Erythroblast (primary cell): Measurements from ENCODE around the gene PTPRD.
A peak's percentile ranks its signal among the peaks of the same experiment; 100 is the strongest.

ENCODE experiments used
- DNase-seq, 2 experiments: peaks; one replicate each; lab custom pipeline; 2025; lab: John Stamatoyannopoulos, UW
- GATA1 ChIP-seq: IDR thresholded peaks from 2 replicates; pipeline ENCODE4 v1.6.1; 2011; ENCODE audit warnings: low read depth, mild to moderate bottlenecking, control low read depth, low read length, moderate library complexity
- POLR2A ChIP-seq: IDR thresholded peaks from 2 replicates; pipeline ENCODE4 v1.6.1; 2011; ENCODE audit warnings: mild to moderate bottlenecking, low read length

Gene PTPRD

DNA sequence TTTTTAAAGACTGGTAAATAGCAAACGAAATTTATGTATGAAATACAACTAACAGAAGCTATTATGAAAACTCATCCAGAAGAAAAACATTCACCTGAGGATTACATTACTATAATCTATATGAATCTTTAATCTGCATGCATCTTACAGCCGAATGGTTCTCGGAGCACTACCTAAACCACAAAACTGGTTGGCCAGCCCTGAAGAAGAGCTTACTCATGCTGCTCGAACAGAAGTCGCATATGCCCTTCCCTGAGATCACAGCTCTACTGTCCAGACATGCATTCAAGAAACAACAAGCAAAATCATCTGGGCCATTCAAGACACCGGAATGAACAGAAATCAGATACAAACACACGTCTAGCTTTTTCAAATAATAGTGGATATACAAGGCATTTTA lies 1882.2 kb downstream of the PTPRD start:
- no peak for DNase-seq
- TF ChIP-seq GATA1 (no peak), POLR2A (no peak)

DNA sequence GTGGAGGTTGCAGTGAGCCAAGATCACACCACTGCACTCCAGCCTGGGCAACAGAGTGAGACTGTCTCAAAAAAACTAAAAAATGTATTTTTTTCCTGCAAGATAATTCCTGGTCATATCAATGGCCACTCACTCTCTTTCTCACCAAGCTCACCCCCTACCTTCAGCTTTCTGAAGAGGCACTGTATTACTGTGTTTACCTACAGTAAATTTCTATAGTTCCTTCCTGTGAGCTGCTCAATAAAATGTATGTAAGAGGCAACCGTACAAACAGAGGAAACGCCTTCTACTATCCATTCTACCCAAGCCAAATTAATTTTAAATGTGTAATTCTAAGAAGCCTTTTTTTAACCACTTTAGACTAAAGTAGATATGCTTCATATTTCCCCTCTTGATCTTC lies 1883.9 kb downstream of the PTPRD start:
- TF ChIP-seq GATA1 (no peak), POLR2A (no peak)
- no peak for DNase-seq

DNA sequence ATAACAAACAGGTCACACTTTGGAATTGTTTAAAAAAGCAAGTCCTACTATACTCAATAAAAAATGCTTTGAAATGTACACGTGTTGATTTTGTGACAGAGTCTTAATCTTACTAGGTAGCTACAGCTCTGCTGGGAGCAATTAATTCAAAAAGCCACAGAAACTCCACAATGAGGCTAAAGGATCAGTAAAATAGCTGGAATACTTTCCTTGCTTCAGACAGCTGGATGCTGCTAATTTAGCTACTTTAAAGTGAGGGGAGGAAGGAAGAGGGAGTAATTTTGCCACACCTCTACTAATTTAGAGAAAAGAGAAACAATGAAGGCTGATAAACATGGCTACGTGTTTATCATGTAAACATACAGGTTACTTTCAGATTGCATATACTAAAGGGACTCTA lies 1885.6 kb downstream of the PTPRD start:
- TF ChIP-seq POLR2A (no peak), GATA1 (no peak)
- no peak for DNase-seq

DNA sequence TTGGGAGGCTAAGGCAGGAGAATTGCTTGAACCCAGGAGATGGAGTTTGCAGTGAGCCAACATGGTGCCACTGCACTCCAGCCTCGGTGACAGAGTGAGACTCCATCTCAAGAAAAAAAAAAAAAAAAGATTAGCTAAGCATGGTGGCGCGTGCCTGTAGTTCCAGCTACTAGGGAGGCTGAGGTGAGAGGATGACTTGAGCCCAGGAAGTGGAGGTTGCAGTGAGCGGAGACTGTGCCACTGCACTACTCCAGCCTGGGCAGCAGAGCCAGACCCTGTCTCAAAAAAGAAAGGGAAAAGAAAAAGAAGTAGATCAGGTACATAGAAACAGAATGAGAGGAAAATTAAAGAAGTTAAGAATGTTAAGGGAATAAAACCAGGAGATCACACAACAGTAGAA lies 1886.1 kb downstream of the PTPRD start:
- no peak for DNase-seq
- TF ChIP-seq GATA1 (no peak), POLR2A (no peak)

DNA sequence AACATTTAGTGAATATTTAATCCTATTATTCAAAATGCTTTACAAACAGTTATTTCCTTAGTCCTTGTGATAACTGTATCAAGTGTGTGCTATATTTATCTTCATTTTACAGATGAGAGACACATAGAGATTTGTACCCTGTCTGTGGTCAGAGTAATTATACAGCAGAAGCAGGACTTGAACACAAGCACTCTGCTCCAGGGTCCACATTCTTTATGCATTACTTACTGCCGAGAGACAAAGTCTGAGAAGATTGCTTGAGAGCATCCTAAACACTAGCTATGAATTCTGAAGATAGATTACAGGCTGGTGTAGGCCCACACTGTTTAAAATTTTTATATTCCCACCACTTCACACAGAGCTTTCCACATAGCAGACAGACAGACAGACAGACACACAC lies 1887.2 kb downstream of the PTPRD start:
- TF ChIP-seq GATA1: no peak
- TF ChIP-seq POLR2A: no peak
- no peak for DNase-seq

DNA sequence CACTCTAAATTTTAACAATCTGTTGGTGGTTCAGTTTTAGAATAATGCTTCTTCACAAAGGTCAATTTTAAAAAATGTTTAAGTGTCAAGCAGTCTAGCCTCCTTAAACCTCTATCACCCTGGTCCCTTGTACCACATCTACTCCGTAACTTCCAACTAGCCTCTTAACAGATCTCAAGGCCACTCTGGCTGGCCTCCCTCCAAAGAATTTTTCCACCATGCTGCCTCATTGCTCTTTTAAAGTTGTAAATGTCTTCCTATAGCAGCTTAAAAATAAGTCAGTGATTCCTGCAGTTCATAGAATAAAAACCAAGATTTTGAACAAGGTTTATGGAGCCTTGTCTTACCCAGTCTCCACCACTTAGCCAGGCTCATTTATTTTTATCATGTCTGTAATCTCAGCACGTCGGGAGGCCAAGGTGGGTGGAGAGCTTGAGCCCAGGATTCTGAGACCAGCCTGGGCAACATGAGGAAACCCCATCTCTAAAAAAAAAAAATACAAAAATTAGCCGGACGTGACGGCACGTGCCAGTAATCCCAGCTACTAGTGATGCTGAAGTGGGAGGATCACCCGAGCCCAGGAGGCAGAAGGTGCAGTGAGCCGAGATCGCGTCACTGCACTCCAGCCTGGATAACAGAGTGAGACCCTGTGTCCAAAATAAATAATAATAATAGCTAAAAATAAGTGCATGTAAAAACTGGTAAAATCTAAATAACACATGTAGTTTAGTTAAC lies 1888.4 kb downstream of the PTPRD start:
- TF ChIP-seq POLR2A (no peak), GATA1 (no peak)
- DNase-seq: no peak

DNA sequence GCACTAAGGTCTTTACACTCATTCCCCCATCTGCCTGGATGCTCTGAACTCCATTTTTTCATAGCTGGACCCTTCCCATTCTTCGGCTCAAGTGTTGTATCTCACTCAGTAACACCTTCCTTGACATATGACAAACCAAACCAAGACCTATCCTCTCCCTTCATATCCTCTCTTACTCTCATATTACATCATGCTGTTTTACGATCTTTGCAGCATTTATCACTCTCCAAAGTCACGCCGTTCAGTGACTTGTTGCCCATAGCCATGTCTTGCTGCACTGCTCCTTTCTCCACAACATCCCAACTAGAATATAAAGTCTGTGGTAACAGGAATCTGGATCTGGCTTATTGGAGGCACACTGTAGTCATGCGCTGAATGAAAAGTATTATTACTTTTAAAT lies 1889.6 kb downstream of the PTPRD start:
- no peak for TF ChIP-seq GATA1
- TF ChIP-seq POLR2A: no peak
- peak in 1 of 2 experiments; percentile 5 for DNase-seq

DNA sequence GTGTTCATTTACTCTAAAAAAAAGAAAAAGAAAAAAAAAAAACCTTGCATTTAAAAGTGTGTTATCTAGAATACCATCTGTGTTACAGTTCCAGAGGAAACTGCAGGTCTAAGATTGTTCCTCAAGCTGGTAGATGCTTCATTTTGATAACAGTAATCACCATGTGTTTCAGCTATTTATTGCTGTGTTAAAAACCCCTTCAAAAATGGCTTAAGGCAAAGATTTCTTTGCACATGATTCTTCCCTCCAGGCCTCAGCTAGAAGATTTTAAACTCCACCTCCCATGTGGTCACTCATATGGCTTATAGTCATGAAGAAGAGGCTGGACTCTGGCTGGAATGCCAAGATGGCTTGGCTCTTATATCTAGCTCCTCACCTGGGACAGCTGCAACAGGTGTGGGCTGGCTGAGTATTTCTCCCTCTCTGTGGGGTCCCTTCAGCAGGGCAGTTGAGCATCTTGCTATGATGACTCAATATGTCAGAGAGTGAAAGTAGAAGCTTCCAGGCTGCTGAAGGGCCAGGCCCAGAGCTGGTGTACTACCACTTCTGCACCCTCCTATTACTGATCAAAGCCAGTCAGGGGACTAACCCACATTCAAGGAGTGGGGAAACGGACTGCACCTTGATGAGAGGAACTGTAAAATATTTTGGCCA lies 1892.8 kb downstream of the PTPRD start:
- peak in 1 of 2 experiments; percentile 1 for DNase-seq
- TF ChIP-seq GATA1 (no peak), POLR2A (no peak)

DNA sequence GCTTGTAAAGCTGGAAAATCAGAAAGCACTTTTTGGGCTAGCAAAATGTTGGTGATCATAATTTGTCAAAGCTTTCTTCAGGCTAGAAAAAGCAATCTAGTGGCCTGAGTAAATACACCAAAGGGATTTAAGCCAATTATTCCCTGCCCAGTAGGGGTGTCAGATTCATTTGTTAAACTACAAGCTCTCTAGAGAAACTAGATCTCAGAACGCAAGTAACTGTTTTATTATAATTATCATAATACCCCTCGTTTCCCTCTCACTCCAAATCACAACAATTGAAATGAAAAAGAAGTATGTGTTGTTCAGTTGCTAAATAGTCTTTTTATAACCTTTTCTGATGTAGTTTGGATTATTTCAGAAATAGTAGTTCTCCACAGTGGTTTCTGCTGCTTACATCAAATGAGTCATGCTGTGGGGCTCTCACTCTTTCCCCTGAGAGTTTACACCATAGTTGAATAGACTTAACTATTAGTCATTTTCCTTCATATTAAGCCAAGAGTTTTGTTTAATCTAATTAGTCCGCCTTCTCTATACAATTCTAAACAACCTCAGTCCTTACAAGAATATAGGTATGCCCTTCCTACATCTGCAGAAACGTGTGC lies 1894.6 kb downstream of the PTPRD start:
- TF ChIP-seq GATA1: no peak
- peak in 1 of 2 experiments; percentile 13 for DNase-seq

DNA sequence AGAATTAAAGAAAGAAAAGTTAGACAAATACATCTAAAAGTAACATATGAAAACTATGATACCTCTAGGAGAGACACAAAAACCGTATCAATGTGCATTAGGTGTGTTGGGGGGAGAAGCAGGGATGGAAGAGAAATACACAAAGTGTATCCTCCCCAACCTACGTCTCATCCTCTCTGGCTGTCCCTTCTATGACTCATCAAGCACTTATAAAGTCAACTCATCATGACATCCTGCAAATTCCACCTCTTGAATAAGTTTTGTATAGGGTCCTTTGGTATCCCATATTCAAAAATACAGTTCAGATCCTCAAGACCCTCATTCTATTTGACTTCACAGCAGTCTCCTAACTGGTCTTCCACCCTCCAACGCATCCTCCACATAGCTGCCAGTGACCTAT lies 1895.7 kb downstream of the PTPRD start:
- DNase-seq: peak in 1 of 2 experiments; percentile 26
- TF ChIP-seq GATA1 (no peak), POLR2A (no peak)

DNA sequence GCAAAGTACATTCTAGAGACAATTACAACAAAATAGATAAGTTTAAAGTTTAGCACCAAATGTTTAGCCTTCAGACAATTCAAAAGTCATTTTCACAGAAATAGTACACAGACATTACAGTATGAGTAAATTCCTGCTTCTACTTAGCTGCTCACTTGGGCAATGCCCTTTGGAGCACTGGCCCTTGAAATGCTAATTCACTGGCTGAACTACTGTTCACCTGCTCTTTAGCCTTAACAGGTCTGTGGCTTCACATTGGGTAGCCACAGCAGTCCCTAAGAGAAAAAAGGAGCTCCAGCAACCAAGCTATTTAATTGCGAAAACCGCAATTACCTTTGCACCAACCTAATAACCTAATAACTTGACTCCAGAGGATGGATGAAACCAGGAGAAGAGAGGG lies 1897.0 kb downstream of the PTPRD start:
- TF ChIP-seq GATA1 (no peak), POLR2A (no peak)
- DNase-seq: no peak

DNA sequence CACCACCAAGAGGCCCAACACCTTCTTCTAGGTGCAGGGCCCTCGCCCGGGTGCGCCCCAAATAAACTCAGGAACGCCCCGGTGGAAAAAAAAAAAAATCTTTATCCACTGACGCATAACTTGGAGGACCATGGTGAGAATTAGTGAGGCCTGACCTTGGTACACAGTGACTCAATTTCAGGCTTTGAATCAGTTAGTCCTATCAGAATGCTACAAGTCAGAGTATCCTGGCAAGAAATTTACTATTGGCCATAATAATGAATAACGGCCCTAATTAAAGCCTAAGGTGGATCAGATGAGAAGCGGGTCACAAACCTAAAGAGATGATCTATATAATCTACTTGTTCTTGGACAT lies 1899.0 kb downstream of the PTPRD start:
- DNase-seq: no peak
- TF ChIP-seq POLR2A (no peak), GATA1 (no peak)

DNA sequence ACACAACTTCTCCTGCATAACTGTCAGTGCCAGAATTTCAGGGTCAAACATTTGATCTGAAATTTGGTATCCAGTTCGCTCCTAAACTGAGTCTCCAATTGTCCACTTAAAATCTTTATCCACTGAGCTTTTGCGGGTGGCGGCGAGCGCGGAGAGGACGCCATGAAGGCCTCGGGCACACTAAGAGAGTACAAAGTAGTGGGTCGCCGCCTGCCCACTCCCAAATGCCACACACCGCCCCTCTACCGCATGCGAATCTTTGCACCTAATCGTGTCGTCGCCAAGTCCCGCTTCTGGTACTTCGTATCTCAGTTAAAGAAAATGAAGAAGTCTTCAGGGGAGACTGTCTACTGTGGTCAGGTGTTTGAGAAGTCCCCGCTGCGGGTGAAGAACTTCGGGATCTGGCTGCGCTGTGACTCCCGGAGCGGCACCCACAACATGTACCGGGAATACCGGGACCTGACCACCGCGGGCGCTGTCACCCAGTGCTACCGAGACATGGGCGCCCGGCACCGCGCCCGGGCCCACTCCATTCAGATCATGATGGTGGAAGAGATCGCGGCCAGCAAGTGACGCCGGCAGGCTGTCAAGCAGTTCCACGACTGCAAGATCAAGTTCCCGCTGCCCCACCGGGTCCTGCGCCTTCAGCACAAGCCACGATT lies 1899.5 kb downstream of the PTPRD start:
- DNase-seq: no peak
- TF ChIP-seq GATA1: no peak
- no peak for TF ChIP-seq POLR2A

DNA sequence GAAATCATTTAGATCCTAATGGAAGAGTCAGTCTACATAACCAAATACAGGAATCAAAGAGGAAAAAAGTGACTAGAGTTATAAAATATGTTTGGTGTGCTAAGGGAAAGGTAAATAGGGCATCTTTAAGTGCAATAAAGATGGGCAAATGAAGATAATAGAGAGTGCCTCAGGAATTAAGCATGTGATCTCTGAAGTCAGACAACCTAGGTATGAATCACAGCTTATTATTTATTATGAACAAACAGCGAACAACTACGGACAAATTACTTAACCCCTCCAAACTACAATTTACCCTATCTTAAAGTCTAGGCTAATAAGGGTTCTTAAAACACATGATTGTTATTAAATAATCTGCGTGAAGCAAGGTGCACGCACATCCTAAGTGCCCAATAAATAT lies 1903.1 kb downstream of the PTPRD start:
- no peak for TF ChIP-seq GATA1
- no peak for TF ChIP-seq POLR2A
- DNase-seq: no peak

DNA sequence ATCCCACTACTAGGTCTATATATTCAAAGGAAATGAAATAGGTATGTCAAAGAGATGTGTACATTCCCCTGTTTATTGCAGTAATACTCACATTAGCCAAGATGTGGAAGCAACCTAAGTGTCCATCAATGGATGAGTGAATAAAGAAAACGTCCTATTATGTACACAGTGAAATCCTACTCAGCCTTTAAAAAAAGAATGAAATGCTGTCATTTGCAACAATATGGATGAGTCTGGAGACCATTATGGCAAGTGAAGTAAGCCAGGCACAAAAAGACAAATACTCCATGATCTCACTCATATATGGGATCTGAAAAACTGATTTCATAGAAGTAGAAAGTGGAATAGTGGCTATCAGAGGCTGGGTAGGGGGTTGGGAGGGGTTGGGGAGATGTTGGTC lies 1904.1 kb downstream of the PTPRD start:
- no peak for DNase-seq
- TF ChIP-seq GATA1 (no peak), POLR2A (no peak)

DNA sequence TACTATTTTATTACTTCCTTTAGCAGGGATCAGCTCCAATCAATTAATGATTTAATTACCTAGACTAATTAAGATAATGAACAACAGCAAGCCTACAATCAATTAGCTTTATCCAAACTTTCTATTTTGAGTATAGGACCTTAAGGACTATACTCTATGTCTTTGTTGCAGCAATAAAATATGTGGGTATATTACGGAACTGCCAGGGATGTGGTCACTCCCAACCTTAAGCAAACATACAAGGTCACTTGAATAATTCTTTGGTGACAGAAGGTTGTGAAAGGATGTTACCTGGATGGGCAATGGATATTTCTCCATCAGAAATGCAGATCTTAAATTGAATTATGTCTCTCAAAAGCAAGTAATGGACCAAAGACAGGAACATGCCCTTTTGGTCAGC lies 1905.8 kb downstream of the PTPRD start:
- TF ChIP-seq GATA1 (no peak), POLR2A (no peak)
- DNase-seq: no peak
